Stimulated activated CD8-positive, alpha-beta memory T cell treated with anti-CD3 and anti-CD28 coated beads, Interleukin-7, amount 100 ng/mL, for 1 hour (primary cell): ENCODE measurements around the gene CCL24.
"Not testable (repeated sequence)": the region's sequence is repeated elsewhere in the genome, so short reads cannot be mapped to it uniquely, and the experiment has no call there.

ENCODE experiments used
- DNase-seq, 2 donors: peaks; one replicate each; pipeline ENCODE4 v3.0.0-alpha.2; 2020; ENCODE audit warnings: low read depth in 2 of 2

CCL24 gene

DNA sequence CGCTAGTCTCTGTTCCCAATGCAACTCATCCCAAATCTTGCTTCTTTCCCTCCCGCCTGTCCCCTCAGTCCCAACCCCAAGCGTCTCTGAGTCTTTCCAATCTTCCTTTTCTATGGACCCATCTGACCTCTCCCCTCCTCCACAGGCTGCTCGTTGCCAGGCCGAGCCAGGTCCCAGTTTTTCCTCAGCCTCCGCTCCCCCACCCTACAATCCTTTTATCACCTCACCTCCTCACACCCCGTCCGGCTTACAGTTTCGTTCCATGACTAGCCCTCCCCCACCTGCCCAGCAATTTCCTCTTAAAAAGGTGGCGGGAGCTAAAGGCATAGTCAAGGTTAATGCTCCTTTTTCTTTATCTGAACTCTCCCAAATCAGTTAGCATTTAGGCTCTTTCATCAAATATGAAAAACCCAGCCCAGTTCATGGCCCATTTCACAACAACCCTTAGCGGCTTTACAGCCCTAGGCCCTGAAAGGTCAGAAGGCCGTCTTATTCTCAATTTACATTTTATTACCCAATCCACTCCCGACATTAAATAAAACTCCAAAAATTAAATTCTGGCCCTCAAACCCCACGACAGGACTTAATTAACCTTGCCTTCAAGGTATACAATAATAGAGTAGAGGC lies 32.8 kb downstream of the CCL24 start:
- not testable (repeated sequence) for DNase-seq

DNA sequence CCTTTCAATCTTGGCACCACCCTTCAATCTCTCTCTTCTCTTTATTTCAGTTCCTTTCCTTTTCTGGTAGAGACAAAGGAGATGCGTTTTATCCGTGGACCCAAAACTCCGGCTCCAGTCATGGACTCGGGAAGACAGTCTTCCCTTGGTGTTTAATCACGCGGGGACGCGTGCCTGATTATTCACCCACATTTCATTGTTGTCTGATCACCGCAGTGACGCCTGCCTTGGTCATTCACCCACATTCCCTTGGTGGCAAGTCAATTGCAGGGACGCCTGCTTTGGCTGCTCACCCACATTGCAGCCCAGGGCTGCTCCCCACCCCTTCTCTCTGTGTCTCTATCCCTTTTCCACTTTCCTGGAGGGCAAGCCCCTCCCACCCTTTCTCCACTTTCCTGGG lies 34.1 kb downstream of the CCL24 start:
- not testable (repeated sequence) for DNase-seq

DNA sequence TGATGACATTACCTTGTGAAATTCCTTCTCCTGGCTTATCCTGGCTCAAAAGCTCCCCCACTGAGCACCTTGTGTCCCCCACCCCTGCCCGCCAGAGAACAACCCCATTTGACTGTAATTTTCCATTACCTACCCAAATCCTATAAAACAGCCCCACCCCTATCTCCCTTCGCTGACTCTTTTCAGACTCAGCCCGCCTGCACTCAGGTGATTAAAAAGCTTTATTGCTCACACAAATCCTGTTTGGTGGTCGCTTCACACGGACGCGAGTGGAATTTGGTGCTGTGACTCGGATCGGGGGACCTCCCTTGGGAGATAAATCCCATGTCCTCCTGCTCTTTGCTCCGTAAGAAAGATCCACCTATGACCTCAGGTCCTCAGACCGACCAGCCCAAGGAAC lies 34.6 kb downstream of the CCL24 start:
- DNase-seq = not testable (repeated sequence)

DNA sequence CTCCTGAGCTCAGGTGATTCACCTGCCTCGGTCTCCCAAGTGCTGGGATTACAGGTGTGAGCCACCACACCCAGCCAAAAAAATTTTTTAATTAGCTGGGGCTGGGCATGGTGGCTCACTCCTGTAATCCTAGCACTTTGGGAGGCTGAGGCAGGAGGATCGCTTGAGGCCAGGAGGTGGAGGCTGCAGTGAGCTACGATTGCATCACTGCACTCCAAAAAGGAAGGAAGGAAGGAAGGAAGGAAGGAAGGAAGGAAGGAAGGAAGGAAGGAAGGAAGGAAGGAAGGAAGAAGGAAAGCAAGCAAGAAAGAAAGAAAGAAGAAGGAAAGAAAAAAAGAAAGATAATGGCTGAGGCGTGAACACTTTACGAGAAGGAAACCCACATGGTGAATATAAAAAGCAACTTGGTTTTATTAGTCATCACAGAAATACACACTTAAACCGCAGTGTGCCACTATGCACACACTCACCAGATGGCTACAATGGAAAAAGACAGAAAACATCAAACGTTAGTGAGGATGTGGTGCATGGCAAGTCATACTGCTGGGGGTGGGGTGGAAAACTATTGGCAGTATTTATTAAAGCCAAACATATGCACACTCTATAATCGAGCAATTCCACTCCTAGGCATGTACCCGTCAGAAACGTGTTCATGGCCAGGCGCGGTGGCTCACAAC lies 37.2 kb downstream of the CCL24 start:
- peak; percentile 4 for DNase-seq

DNA sequence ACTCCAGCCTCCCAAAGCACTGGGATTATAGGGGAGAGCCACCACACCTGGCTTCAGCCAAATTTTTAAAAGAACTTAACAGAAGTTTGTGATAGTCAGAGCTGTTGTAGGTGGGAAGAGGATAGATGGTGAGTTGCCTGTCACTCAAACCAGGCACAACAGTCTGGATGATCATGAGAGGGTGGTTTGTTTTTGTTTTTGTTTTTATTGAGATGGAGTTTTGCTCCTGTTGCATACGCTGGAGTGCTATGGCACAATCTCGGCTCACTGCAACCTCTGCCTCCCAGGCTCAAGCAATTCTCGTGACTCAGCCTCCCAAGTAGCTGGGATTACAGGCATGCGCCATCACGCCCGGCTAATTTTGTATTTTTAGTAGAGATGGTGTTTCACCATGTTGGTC lies 39.6 kb downstream of the CCL24 start:
- not testable (repeated sequence) for DNase-seq

DNA sequence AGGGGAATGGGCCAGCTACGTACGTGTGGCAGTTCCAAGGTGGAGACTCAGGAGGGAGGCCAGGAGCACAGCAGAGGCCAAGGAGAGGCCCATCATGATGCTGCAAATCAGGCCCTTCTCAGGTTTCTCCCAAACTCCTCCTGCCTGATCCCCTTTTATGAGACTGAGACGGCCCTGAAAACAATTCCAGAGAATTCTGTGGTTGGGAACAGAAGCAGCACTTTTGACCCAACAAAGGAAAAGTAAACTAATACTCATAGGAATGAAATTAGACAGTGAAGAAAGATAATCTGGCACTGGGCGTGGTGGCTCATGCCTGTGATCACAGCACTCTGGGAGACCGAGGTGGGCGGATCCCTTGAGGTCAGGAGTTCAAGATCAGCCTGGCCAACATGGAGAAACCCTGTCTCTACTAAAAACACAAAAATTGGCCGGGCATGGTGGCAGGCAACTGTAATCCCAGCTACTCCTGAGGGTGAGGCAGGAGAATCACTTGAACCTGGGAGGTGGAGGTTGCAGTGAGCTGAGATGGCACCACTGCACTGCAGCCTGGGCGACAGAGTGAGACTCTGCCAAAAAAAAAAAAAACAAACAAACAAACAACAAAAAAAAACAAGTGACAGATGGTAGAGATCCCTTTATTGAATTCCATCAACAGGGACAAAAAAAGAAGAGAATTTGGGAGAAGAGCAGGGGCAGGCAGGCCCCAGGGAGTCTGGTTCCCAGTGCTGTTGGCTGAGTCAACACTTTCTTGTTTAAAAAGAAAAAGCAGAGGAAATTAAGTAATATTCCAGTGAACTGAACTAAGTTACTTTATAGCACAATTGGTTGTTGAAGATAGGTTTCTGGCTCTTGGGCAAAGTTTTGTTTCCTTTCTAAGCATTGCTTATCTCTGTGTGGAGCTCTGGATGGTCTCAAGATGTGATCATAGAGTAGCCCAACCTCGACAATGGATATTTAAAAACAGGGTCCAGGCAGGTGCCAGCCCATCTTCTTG lies 41.2 kb downstream of the CCL24 start, which contains the start of gene CCL26:
TSS of gene CCL26 (minus strand) at position 131 of the 997 bp plus-strand sequence. CDS start at position 96, 35 bp downstream.
- no peak for DNase-seq

DNA sequence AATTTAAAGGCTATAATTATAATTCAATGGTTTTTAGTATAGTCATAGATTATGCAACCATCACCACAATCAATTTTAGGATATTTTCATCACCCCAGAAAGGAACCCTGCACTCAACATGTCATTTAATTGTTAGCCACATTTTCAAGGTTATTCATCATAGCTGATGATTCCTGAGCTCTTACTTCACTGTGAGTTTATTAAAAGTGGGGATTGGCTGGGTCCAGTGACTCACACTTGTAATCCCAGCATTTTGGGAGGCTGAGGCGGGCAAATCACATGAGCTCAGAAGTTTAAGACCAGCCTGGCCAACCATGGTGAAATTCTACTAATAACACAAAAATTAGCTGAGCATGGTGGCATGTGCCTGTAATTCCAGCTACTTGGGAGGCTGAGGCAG lies 42.4 kb downstream of the CCL24 start:
- no peak for DNase-seq

DNA sequence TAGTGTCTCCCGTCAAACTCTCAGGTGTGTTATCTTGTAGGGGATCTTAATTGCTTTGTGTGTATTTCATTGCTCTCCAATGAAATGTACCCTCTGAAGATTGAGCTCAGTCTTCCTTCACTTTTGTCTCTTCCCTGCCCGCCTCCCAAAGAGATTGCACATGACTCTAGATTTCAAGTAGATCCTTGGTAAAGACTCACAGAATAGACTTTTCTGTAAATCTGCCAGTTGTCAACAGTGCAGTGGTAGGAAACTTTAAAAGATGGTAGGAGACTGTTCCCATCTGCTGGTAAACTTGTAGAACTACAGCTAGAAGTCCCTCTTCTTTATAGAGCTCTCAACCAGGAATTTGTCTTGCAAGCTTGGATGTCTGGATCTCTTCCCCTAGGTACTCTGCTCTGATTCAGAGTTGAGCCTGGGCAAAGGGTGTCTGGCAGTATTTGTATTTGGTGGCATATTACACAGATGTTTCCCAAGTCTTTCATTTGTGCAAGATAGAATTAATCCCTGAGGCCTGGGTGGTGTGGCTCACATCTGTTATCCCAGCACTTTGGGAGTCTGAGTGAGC lies 51.2 kb downstream of the CCL24 start:
- no peak for DNase-seq

DNA sequence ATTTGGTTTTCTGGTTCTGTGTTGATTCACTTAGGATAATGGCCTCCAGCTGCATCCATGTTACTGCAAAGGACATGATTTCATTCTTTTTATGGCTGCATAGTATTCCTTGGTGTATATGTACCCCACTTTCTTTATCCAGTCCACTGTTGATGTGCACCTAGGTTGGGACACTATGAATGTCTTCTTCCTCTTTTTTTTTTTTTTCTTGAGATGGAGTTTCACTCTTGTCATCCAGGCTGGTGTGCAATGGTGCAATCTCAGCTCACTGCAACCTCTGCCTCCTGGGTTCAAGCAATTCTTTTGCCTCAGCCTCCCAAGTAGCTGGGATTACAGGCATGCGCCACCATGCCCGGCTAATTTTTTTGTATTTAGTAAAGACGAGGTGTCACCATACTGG lies 51.8 kb downstream of the CCL24 start:
- not testable (repeated sequence) for DNase-seq
